ENCODE data around the gene SHISAL2B.
"Not testable (repeated sequence)": the region's sequence is repeated elsewhere in the genome, so short reads cannot be mapped to it uniquely, and the experiment has no call there.

The SHISAL2B gene

DNA sequence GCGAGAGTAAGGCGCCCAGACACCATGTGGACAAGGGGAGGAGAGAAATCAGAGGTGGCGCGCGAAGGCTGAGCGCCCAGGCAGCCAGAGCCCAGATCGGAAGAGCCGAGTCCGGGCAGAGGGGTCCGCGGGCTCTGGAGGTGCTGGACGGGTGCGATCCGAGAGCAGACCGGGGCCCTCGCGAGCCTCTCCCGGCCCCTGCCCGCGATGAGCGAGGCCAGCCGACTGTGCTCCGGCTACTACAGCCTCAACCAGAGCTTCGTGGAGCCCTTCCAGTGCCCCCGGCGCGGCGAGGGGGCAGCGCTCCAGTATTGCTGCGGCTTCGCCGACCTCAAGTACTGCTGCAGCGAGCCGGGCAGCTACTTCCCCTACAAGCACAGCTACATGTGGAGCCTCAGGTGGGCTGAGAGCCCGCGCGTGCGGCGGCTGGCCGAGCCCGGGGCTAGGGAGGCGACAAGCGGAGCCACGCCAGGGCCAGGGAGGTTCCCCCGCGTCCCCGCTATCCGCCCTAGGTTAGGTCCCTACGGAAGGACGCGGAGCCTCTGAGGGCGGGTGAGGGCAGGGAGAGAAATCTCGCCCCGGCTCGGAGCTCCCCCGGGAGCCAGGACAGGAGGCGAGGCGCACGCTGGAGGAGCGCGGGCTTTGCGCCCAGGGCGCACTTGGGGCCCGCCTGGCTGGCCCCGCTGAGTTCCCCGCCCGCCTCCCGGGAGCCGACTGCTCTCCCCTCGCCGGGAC lies at the start of gene SHISAL2B:
SHISAL2B (plus strand) TSS at position 87 of the 735 bp plus-strand sequence; CDS start at position 208, 121 bp downstream.
- no peak for DNase-seq

DNA sequence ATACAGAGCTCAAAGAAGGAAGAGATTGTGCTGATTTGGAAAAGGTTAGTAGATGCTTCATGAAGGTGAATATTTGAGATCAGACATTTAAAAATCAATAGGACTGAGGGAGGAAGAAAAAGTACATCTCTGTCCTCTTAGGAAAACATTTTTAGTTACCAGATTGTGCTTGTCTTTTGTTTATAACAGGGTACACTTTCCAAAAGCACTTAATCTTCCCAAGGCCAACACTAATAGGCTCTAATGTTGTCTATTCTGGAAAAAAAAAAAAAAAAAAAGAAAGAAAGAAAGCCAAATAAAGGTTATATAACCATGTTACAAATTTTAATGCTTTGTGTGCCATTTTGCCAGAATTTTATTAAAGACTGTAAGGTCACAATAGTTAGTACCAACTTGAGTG lies 45.5 kb upstream of the SHISAL2B start:
- no peak for DNase-seq

DNA sequence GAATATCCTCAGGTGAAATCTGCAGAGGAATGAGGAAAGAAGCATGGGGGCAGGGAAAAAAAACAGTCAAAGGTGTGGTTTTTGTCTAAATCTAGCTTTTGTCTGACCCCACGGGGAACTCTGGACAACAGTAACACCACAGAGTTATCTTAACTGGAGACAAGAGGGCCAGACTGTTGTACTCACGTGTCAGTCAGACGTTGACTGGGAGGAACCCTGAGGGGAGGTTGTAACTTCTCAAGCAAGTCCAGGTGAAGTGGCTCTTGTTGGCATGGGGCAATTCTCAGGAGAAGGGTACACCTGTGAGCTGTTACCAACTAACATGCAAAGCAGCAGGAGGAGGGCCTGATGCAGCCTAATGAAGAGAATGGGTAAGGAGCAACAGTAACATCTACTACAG lies 44.1 kb upstream of the SHISAL2B start:
- no peak for DNase-seq

DNA sequence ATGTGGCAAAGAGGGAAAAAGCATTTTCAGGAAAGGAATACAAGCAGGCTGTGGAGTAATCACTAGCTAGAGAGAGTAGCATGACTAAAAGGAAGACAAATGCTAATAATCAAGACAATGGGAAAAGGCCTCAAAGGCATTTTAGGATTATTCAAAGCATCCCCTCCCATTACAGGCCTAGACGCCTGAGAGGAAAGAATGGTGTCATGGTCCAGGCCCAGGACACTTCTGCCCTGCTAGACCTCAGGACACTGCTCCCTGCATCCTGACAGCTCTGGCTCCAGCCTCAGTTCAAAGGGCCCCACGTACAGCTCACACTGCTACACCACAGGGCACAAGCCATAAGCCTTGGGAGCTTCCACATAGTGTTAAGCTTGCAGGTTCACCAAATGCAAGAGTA lies 40.8 kb upstream of the SHISAL2B start:
- no peak for DNase-seq

DNA sequence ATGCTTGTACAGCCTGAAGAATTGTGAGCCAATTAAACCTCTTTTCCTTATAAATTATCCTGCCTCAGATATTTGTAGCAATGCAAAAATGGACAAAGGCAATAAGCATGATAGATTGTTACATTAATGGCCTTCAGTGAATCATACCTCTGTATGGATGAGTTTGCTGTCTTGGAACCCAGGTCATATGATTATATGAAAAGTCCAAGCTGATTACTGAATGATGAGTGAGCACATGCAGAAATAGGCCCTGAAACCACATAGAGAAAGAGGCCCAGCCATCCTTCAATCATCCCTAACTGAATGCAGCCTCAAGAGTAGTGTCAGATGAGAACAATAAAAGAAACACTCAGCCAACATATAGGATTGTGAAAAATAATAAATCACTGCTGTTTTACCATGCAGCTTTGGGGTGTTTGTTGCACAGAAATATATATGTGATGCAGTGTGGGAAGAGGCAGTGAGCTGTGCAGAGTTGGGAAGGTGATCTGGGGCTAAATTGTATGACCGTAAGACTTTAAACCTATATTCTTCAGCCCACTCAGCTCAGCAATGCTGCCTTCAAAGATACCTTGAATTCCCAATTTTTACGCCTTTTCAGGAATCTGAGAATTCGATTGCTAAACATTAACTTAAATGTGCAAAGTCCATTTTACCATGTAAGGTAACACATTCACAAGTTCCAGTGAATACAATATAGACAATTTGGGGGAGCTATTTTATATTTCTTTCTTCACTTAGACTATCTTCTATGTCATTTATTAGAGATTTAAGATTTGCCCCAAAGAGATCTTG lies 36.3 kb upstream of the SHISAL2B start:
- no peak for DNase-seq

DNA sequence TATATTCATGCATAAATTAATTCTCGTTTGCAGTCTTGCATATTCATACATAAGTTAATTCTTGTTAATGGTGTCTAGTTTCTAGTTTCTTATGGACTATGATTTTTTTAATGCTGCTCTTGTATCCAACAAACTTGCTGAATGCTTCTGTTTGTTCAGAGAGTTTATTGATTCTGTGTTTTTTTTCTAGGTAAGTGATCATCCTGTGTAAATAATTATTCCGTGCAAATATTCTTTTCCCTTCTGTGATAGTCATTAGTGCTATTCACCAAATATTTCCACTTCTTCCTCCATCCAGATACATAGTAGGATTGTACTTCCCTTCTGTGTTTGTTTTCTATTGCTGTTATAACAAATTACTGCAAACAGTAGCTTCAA lies 35.8 kb upstream of the SHISAL2B start:
- DNase-seq: no peak

DNA sequence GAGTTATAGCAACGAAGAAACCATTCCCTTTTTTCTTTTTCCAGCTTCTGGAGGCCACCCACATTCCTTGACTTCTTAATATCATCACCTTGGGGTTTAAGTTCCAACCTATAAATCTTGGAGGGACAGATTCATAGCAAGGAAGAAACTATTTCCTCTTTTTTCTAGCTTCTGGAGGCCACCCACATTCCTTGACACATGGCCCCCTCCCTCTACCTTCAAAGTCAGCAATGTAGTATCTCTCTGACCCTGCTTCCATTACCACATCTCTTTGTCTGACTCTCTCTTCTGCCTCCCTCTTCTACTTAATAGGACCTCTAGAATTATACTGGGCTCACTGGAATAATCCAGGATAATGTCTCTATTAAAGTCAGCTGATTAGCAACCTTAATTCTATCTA lies 34.7 kb upstream of the SHISAL2B start:
- no peak for DNase-seq

DNA sequence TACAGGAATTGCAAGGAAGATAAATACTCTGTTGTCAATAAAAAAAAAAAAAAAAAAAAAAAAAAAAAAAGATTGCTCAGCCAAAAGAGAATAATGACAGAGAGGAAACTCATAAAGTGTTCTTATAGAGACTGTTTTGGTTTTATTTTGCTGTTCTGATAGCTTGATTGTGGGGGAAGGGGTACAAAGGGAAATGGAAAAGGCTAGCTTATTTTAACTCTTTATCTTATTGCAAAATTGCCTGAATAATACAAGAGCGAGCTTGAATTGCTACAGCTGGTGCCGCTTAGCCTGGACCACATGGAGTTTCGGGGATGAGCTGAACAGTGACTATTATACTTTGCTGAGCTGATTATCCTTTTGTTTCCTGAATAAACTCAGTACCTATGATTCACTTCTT lies 31.0 kb upstream of the SHISAL2B start:
- no peak for DNase-seq

DNA sequence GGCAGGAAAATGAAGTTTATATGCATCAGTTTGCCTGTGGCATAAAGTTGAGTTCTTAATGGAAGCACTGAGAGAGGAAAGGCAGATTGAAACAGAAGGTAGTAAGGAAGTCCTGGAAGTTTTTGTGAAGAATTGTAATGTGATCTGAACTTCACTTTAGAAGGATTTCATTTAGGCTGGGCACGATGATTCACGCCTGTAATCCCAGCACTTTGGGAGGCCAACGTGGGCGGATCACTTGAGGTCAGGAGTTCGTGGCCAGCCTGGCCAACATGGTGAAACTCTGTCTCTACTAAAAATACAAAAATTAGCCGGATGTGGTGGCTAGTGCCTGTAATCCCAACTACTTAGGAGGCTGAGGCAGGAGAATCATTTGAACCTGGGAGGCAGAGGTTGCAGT lies 27.1 kb upstream of the SHISAL2B start:
- peak; percentile 51 for DNase-seq

DNA sequence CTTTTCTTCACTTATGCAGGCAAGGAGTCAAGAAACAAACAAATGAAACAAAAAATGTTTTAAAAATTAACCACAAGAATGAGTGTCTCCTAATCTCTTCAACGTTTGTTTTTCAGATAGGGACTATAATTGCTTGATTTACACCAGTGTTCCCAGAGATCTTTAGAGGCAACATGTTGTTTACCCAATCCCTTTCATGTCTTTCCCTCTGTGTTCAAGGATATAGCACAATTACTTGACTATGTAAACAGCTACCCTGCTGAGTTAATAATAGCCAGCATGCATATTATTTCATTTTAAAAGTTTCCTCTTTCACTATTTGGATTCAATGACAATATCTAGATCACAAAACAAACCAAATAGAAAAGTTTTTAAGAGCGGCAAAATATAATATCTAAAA lies 25.1 kb upstream of the SHISAL2B start:
- no peak for DNase-seq

DNA sequence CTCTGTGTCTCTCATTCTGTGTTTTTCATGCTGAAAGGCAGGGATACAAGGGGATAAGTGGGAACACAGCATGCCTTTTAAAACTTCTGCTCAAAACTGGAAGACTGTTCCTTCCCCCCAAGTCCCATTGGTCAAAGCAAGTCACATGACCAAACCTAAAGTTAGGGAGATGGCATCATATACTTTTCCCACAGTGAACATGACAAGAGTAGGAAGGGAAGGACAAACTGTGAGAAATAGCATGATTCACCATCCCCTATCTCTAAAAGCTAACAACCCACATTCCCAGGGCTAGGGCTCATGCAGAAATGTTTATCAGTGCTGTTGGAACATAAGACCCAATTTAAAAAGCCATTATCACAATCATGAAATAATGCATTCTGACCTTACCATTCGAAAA lies 24.2 kb upstream of the SHISAL2B start:
- DNase-seq: peak; percentile 88

DNA sequence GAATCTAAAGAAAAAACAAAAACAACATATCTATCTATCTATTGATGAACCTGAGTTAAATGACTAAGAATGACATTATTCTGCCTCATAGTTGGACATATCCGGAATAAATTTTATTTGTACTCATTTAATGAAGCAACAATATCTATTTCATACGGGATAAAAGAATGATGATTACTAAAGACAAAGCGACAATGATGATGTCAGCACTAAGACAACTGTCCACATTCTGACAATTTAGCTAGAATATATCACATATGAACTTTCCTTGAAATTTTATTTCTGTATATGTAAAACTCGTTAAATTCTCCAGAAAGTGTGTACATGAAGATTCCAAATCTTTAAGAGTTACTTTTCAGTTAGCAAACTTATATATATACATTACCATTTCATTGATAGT lies 23.2 kb upstream of the SHISAL2B start:
- no peak for DNase-seq

DNA sequence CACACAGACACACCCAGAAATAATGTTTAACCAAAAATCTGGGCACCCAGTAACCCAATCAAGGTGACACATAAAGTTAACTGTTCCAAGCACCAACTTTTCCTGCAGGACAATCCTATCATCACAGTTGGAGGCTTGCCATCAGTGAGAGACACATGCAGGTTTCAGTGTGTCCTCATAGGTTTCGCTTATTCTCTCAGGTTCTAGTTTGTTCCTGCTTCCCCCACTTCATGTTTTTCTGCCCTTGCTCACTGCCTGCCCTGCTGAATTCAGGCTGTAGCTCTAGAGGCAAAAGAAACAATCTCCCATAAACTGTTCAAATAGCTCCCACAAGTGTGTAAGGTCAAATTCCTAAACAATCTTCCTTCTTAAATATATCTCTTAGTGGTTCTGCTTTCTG lies 20.0 kb upstream of the SHISAL2B start:
- DNase-seq: no peak

DNA sequence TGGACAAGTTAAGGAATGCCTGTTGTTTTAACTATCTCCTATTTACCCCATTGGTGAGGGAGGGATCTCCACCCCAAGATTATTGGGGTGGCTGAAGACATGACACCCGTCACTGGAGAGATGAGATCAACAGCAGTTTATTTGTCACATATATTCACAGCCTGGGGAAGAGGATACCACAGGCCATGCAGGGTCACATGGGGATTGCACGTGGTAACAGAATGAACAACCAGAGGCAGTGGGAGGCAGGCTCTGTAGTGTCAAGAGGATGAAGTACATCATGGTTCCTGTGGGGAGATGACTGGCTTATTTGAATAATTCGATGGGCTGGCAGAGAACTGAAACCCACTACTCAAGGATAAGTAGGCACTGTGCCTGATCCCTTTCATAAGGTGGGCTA lies 18.6 kb upstream of the SHISAL2B start:
- DNase-seq: no peak

DNA sequence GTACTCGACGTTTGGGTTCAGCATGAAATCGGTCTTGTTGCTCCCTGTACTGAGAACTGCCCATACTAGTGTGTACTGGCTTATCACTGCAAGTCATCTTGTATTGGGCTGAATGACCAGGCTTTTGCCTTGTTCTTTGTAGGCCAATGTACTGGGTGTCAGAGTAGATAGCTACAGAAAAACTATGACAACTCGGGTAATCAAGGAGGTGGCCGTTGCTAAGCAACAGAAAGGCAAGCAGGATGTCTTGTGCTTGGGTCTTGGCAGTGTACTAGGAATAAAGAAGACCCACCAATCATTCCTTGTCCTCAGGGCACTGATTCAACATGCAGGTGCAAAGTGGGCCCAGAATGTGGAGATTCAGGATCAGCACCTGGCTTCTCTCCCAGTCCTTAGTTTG lies 11.9 kb upstream of the SHISAL2B start:
- DNase-seq: no peak

DNA sequence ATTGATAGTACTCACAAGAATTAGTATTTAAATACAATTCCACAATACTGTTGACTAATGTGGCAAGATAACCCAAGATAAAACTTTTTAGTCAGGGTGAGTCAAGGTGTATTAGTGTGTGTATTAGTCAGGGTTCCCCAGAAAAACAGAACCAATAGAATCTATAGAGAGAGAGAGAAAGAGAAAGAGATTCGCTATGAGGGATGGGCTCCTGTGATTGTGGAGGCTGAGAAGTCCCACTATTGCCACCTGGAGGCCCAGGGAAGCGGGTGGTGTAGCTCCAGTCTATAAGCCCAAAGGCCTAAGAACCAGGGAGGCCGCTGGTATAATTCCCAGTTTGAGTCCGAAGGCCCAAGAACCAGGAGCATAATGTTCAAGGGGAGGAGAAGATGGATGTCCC lies 10.0 kb upstream of the SHISAL2B start:
- DNase-seq: no peak

DNA sequence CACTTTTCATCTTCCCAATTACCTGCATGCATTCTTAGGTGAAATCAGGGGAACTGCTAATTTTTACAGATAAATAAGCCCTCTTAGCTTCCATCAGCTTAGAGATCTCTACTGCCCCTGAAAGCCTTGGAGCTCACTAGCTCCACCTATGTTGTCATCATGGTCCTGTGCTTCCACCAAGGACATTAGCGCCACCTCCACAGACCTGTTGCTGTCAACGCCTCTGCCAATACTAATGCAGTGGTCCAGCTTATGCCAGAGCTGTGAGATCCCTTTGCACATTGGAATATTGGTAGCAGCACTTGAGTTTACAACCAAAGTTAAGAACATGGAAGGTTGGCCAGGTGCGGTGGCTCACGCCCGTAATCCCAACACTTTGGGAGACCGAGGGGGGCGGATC lies 7.7 kb upstream of the SHISAL2B start:
- DNase-seq: no peak

DNA sequence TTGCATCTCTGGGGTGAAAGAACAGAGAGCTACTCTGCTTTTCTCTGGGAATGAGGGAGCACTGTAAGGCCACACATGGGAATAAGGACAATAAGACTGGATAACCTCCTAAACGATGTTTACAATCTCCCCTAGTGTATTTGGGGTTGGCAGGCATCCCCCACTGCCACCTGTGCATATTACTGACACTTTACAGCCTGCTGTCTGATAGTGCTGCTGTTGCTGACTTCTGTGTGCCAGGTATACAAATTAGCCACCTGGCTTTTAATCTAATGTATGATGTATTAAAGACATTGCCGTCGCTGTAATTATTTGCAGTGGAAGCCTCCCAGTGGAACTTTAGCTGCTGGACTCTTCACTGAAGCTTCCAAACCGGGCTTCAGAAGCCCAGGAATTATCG lies 4.4 kb upstream of the SHISAL2B start:
- DNase-seq: no peak

DNA sequence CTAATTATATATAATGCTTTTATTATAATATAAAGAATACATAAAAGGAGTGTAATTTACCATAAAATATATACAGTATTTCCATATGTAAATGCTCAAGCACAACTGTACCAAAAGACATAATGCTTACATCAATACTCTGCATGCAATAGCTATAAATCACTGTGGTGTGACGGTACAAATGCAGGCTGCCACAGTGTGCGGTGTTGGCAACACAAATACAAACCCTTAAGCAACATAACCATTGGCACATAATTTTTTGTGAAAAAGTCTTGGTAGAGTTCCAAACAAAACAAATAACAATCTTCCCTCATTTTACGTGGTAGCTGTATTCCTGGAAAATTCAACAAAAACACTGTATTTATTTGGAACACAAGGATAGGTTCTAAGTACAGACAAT lies 1.9 kb upstream of the SHISAL2B start:
- DNase-seq: no peak

DNA sequence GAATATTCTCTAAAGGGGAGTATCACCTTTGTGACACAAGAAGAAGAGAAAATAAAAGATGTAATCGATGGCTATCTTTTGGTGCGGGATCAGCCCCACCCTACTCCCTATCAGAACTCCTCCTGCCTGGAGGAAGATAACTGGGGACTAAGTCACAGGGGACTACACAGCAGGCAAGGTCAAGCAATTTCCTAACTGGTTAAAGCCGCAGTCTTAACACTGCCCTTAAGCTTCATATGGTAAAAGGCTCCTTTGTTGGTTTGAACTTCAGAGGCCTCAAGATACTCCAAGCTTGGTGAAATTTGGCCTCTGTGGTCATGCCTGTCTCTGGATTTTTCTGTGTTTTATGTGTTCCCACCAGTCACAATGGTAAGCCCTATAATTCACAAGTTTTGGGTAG lies 1.3 kb upstream of the SHISAL2B start:
- no peak for DNase-seq

DNA sequence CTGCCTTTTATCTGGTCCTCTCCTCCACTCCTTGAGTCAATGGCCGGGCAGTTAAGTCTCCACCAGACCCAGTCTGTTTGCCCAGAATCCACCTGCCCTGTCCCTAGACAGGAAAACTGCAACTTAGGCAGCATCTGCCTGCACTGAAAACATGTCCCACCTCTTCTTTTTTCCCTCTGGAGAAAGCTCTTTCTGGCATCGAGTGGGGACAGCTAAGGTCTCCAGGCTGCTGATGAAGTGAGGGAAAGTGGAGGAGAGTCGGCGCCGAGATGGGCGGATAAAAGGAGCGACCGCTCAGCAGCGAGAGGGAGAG lies 243 bp upstream of the SHISAL2B start:
- no peak for DNase-seq

DNA sequence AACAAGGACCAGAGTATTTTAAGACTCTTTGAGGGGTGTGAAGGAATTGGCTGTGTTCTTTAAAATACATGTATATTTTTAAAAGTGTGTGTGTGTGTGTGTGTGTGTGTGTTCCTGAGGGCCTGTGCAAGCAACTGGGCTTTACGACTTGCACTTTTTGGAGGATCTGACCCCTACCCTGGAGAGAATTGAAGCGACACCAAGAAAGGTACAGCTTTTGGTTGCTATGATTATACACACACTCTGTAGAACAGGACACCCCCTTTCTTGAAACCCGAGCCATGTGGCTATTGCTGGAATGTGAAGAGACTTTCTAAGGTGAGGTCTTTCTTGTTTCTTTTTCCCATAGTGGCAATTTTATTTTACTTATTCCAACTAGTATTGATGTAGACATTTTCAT lies 988 bp downstream of the SHISAL2B start:
- no peak for DNase-seq

DNA sequence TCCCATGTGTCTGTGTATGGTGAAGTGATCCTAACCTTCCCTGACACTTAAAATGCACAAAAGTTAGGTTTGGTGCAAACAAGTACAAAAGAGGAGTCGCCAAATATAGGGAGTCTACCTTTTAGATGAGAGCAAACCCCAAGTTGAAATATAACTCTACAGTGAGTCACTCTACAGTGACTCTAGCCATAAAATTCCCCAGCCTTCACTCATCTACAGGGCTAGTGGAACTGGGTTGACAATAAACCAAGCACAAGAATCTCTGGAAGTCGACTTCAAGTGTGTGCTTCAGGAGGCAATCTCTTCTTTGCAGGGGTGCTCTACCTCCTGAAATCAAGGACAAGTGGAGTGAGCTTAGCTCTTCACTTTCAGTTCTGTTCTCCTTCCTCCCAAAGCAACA lies 3.3 kb downstream of the SHISAL2B start:
- DNase-seq: peak; percentile 26

DNA sequence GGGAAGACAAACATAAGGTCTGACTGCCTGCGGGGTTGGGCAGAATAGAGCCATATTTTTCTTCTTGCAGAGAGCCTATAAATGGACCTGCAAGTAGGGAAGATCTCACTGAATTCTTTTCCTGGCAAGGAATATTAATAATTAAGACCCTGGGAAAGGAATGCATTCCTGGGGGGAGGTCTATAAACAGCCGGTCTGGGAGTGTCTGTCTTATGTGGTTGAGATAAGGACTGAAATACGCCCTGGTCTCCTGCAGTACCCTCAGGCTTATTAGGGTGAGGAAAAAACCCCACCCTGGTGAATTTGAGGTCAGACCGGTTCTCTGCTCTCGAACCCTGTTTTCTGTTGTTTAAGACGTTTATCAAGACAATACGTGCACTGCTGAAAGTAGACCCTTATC lies 6.1 kb downstream of the SHISAL2B start:
- DNase-seq: not testable (repeated sequence)

DNA sequence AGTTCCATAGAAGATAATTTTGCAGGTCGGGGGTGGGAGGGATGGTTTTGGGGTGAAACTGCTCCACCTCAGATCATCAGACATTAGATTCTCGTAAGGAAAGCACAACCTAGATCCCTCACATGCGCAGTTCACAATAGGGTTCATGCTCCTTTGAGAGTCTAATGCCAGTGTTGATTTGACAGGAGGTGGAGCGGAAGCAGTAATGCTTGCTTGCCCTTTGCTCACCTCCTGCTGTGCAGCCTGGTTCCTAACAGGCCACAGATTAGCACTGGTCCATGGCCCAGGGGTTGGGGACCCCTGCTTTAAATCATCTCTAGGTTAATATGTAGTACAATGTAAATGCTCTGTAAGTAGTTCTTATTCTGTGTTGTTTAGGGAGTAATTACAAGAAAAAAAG lies 10.5 kb downstream of the SHISAL2B start:
- no peak for DNase-seq

Data from NCI-H226 (cell line).